H1 (cell line): ENCODE measurements around the gene PAQR8. TPM values are rescaled to one million over a fixed set of nuclear protein-coding genes. Genes with fewer than 3 reads are reported as not detected.

Experiments
- CHD7 ChIP-seq: fragments of 300-600 bp; sonication (generic); IDR thresholded peaks from 2 replicates; pipeline ENCODE4 v1.7.1; 2012; ENCODE audit warnings: low read length, moderate library complexity, mild to moderate bottlenecking, inconsistent platforms; ENCODE audit not compliant: insufficient replicate concordance
- GABPA ChIP-seq: IDR thresholded peaks from 2 replicates; pipeline ENCODE4 v1.6.1; 2011; ENCODE audit warnings: mild to moderate bottlenecking, low read length, moderate library complexity, borderline replicate concordance; ENCODE audit not compliant: insufficient read depth
- JUN ChIP-seq: IDR thresholded peaks from 2 replicates; pipeline ENCODE4 v1.6.1; 2011; ENCODE audit warnings: low read depth, mild to moderate bottlenecking, improper control_type of control experiment, low read length
- KDM4A ChIP-seq: IDR thresholded peaks from one replicate; pipeline ENCODE4 v1.7.1; 2012; ENCODE audit warnings: low read depth, mild to moderate bottlenecking, moderate library complexity, low read length, inconsistent platforms; ENCODE audit not compliant: severe bottlenecking
- PHF8 ChIP-seq: fragments of 200-600 bp; sonication (generic); conservative IDR thresholded peaks from 2 replicates; pipeline ENCODE4 v1.7.1; 2012; ENCODE audit warnings: low read depth, mild to moderate bottlenecking, inconsistent platforms, low read length, moderate library complexity
- SIN3A ChIP-seq, 2 experiments: IDR thresholded peaks in 1 of 2; conservative IDR thresholded peaks in 1 of 2; 2 replicates each; pipeline ENCODE4 v1.6.1; 2011 to 2012; ENCODE audit warnings: low read length in 2 of 2, improper control_type of control experiment in 1 of 2, low read depth in 1 of 2, mild to moderate bottlenecking in 1 of 2
- SIX5 ChIP-seq: IDR thresholded peaks from 2 replicates; pipeline ENCODE4 v1.6.1; 2011; ENCODE audit warnings: mild to moderate bottlenecking, low read depth, low read length
- SRF ChIP-seq: IDR thresholded peaks from 2 replicates; pipeline ENCODE4 v1.6.1; 2011; ENCODE audit warnings: mild to moderate bottlenecking, low read depth, low read length, moderate library complexity
- polyA plus RNA-seq, 7 experiments: library from polyadenylated mRNA; depleted of rRNA in 3 of 7; stranded (reverse) in 5 of 7; unstranded in 2 of 7; fragments of >200 nt in 5 of 7; fragments of 200-250 nt in 2 of 7; gene quantifications; 1 replicate in 5 of 7; 2 replicates in 1 of 7; 4 replicates in 1 of 7; pipeline versions ENCODE4 v1.2.1 to v1.2.3, GENCODE V29; 2011 to 2013; ENCODE audit warnings: missing spikeins in 2 of 7, mixed read lengths in 2 of 7
- total RNA-seq: library from RNA; stranded (reverse); fragmentation: NEBNext Ultra II Directional; extraction: Animal tissue kit (Norgen Biotek cat#: 25700); gene quantifications from 2 replicates; pipeline ENCODE4 v1.2.1, GENCODE V29; 2021

PAQR8 gene
- total and polyA plus RNA-seq, 2 of the 8 experiments (the other 6 are each of a cell fraction or from before 2014, with no cell fraction given): 7.6 to 9.6 TPM

- no peak for TF ChIP-seq CHD7
- TF ChIP-seq SRF: no peak
- no peak for TF ChIP-seq KDM4A
- TF ChIP-seq SIN3A (conservative IDR thresholded peaks at IDR 0.05 in 1 of 2, IDR thresholded peaks at IDR 0.05 in 1 of 2; ENCODE audit: low read depth in 1 of 2, low read length in 2 of 2): no peak
- no peak for TF ChIP-seq PHF8
- no peak for TF ChIP-seq GABPA
- TF ChIP-seq SIX5: no peak
- no peak for TF ChIP-seq JUN
Measured at GRCh38 chr6:52391599-52391998, 29.6 kb downstream of the PAQR8 start (continued).
